Measurements from ENCODE around the gene SEC24C. TPM values are rescaled to one million over a fixed set of nuclear protein-coding genes. Genes with fewer than 3 reads are reported as not detected.
"Not testable (repeated sequence)": the region's sequence is repeated elsewhere in the genome, so short reads cannot be mapped to it uniquely, and the experiment has no call there.

Gene SEC24C
- total and polyA plus RNA-seq, 2 of the 13 experiments (the other 11 are each of a cell fraction or from before 2014, with no cell fraction given) = 63.1 to 66.4 TPM

GRCh38 chr10:73743905-73744663 lies at the start of gene SEC24C (continued):
- TF ChIP-seq EP300 (IDR thresholded peaks at IDR 0.05; ENCODE audit: low read depth in 2 of 2, low read length in 2 of 2) = 0 out of 4 replicates have a peak, but pooled peaks of 1 of the 2 experiments have one; percentile 33
- no peak for TF ChIP-seq EP300 (CRISPR knock-in tag; IDR thresholded peaks at IDR 0.05; ENCODE audit: borderline replicate concordance)

GRCh38 chr10:73695302-73695701 lies 48.9 kb upstream of the SEC24C start:
- in situ Hi-C loops (cut with HindIII; ENCODE audit: extremely low pct_ligation_motif_present, low pct_unique_long_range_greater_than_20kb); H3K36me3 ChIP-seq (replicated peaks in 1 of 2; ENCODE audit: control insufficient read depth in 1 of 2, insufficient read depth in 2 of 2, low read length in 2 of 2); FAIRE-seq; POLR2A ChIA-PET; H4K20me1 ChIP-seq (ENCODE audit: insufficient read depth, low read length); CTCF ChIA-PET (ENCODE audit: low intra/inter-chr PET ratio, low total read pairs); DNase-seq (ENCODE audit: low spot score); H3K9me3 ChIP-seq (ENCODE audit: low read length); BruUV-seq (replicated peaks); H3K27me3 ChIP-seq (ENCODE audit: control insufficient read depth in 1 of 2, insufficient read depth in 2 of 2, low read length in 2 of 2); H3K4me1 ChIP-seq (ENCODE audit: insufficient read depth, low read length); H3K4me3 ChIP-seq (replicated peaks in 1 of 3; ENCODE audit: insufficient read depth in 1 of 3, low read depth in 2 of 3, low read length in 3 of 3); ATAC-seq; H3K4me2 ChIP-seq (ENCODE audit: low read depth, low read length); H2AFZ ChIP-seq (ENCODE audit: low read length); H3K27ac ChIP-seq (ENCODE audit: extremely low read length, insufficient read depth, low read length); intact Hi-C loops (cut with micrococcal nuclease; ENCODE audit: unreplicated experiment); H3K79me2 ChIP-seq (ENCODE audit: insufficient read depth, low read length); H3K9ac ChIP-seq (ENCODE audit: insufficient read depth, low read depth, low read length): not testable (repeated sequence)

- H3K4me2 ChIP-seq (ENCODE audit: low read depth, low read length); ATAC-seq; H3K4me3 ChIP-seq (replicated peaks in 1 of 3; ENCODE audit: insufficient read depth in 1 of 3, low read depth in 2 of 3, low read length in 3 of 3); FAIRE-seq; H3K9me3 ChIP-seq (ENCODE audit: low read length); CTCF ChIA-PET (ENCODE audit: low intra/inter-chr PET ratio, low total read pairs); DNase-seq (ENCODE audit: low spot score); H3K79me2 ChIP-seq (ENCODE audit: insufficient read depth, low read length); POLR2A ChIA-PET; H2AFZ ChIP-seq (ENCODE audit: low read length); H3K36me3 ChIP-seq (replicated peaks in 1 of 2; ENCODE audit: control insufficient read depth in 1 of 2, insufficient read depth in 2 of 2, low read length in 2 of 2); BruUV-seq (replicated peaks); H3K27me3 ChIP-seq (ENCODE audit: control insufficient read depth in 1 of 2, insufficient read depth in 2 of 2, low read length in 2 of 2); H3K9ac ChIP-seq (ENCODE audit: insufficient read depth, low read depth, low read length); H4K20me1 ChIP-seq (ENCODE audit: insufficient read depth, low read length); in situ Hi-C loops (cut with HindIII; ENCODE audit: extremely low pct_ligation_motif_present, low pct_unique_long_range_greater_than_20kb); intact Hi-C loops (cut with micrococcal nuclease; ENCODE audit: unreplicated experiment); H3K27ac ChIP-seq (ENCODE audit: extremely low read length, insufficient read depth, low read length); H3K4me1 ChIP-seq (ENCODE audit: insufficient read depth, low read length): not testable (repeated sequence)
- 93% methylated on average over 11 of the region's 16 CpGs for WGBS (ENCODE audit: low lambda C conversion rate)
These were observed 46.5 kb upstream of the SEC24C start, which contains the start of gene AGAP5 for GRCh38 chr10:73697675-73698159. Gene AGAP5 (minus strand): TSS chr10:73698109. CDS start chr10:73697755, 354 bp downstream.

DNA sequence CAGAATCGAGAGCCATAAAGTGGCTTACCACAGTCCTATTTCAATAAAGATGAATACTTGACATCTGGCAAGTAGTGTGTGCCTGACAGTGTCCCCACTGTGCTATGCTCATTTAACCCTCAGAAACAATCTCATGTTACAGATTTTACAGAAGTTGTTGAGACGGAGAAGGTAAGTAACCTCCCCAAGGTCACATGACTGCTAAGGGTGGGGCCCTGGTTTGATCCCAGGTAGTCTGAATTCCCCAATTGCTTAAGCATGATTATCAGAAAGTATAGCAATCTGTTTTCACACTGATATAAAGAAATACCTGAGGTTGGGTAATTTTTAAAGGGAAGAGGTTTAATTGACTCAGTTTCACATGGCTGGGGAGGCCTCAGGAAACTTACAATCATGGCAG lies 45.4 kb upstream of the SEC24C start:
- BruUV-seq (replicated peaks); intact Hi-C loops (cut with micrococcal nuclease; ENCODE audit: unreplicated experiment); H3K4me1 ChIP-seq (ENCODE audit: insufficient read depth, low read length); ATAC-seq; in situ Hi-C loops (cut with HindIII; ENCODE audit: extremely low pct_ligation_motif_present, low pct_unique_long_range_greater_than_20kb); CTCF ChIA-PET (ENCODE audit: low intra/inter-chr PET ratio, low total read pairs); DNase-seq (ENCODE audit: low spot score); H3K79me2 ChIP-seq (ENCODE audit: insufficient read depth, low read length); H4K20me1 ChIP-seq (ENCODE audit: insufficient read depth, low read length); FAIRE-seq; H3K9ac ChIP-seq (ENCODE audit: insufficient read depth, low read depth, low read length); H3K4me2 ChIP-seq (ENCODE audit: low read depth, low read length); H3K4me3 ChIP-seq (replicated peaks in 1 of 3; ENCODE audit: insufficient read depth in 1 of 3, low read depth in 2 of 3, low read length in 3 of 3); POLR2A ChIA-PET; H3K27ac ChIP-seq (ENCODE audit: extremely low read length, insufficient read depth, low read length); H2AFZ ChIP-seq (ENCODE audit: low read length); H3K27me3 ChIP-seq (ENCODE audit: control insufficient read depth in 1 of 2, insufficient read depth in 2 of 2, low read length in 2 of 2); H3K36me3 ChIP-seq (replicated peaks in 1 of 2; ENCODE audit: control insufficient read depth in 1 of 2, insufficient read depth in 2 of 2, low read length in 2 of 2); H3K9me3 ChIP-seq (ENCODE audit: low read length): not testable (repeated sequence)
- 95% methylated on average over 2 of the region's 2 CpGs for WGBS (ENCODE audit: low lambda C conversion rate)

- POLR2A ChIA-PET; FAIRE-seq; in situ Hi-C loops (cut with HindIII; ENCODE audit: extremely low pct_ligation_motif_present, low pct_unique_long_range_greater_than_20kb); H3K36me3 ChIP-seq (replicated peaks in 1 of 2; ENCODE audit: control insufficient read depth in 1 of 2, insufficient read depth in 2 of 2, low read length in 2 of 2); DNase-seq (ENCODE audit: low spot score); H3K4me2 ChIP-seq (ENCODE audit: low read depth, low read length); ATAC-seq; H3K79me2 ChIP-seq (ENCODE audit: insufficient read depth, low read length); BruUV-seq (replicated peaks); H3K27ac ChIP-seq (ENCODE audit: extremely low read length, insufficient read depth, low read length); CTCF ChIA-PET (ENCODE audit: low intra/inter-chr PET ratio, low total read pairs); H3K27me3 ChIP-seq (ENCODE audit: control insufficient read depth in 1 of 2, insufficient read depth in 2 of 2, low read length in 2 of 2); H3K4me3 ChIP-seq (replicated peaks in 1 of 3; ENCODE audit: insufficient read depth in 1 of 3, low read depth in 2 of 3, low read length in 3 of 3); H3K9ac ChIP-seq (ENCODE audit: insufficient read depth, low read depth, low read length); H2AFZ ChIP-seq (ENCODE audit: low read length); H4K20me1 ChIP-seq (ENCODE audit: insufficient read depth, low read length); intact Hi-C loops (cut with micrococcal nuclease; ENCODE audit: unreplicated experiment); H3K9me3 ChIP-seq (ENCODE audit: low read length): not testable (repeated sequence)
- H3K4me1 ChIP-seq (ENCODE audit: insufficient read depth, low read length) = peaks cover 21% of the 10 kb centered on the region; the same call in 1 of the 2 replicates
These were observed 40.2 kb upstream of the SEC24C start for GRCh38 chr10:73703924-73704323.

Measured in HepG2 (cell line).